HL-60 (cell line): ENCODE data around the gene PIAS2.

ENCODE experiments used
- CTCF ChIP-seq: IDR thresholded peaks from one replicate; pipeline ENCODE4 v1.5.1; 2011; ENCODE audit warnings: low read length, control low read depth, inconsistent platforms; ENCODE audit not compliant: insufficient read depth
- GABPA ChIP-seq: IDR thresholded peaks from 2 replicates; pipeline ENCODE4 v1.6.1; 2012; ENCODE audit warnings: low read depth
- POLR2AphosphoS5 ChIP-seq: IDR thresholded peaks from 2 replicates; pipeline ENCODE4 v1.6.1; 2012; ENCODE audit warnings: low read depth
- SPI1 ChIP-seq: IDR thresholded peaks from 2 replicates; pipeline ENCODE4 v1.6.1; 2012; ENCODE audit warnings: low read depth, mild to moderate bottlenecking, borderline replicate concordance
- TF ChIP-seq, protein P1 (sequence below): IDR thresholded peaks from 2 replicates; pipeline ENCODE4 v1.6.1; 2012; ENCODE audit warnings: low read depth; ENCODE audit not compliant: insufficient replicate concordance

GRCh38 chr18:46754661-46755292 is 162.5 kb downstream of the PIAS2 start:
- TF ChIP-seq CTCF: no peak
- TF ChIP-seq SPI1: no peak
- no peak for TF ChIP-seq POLR2AphosphoS5
- TF ChIP-seq, protein P1, sequence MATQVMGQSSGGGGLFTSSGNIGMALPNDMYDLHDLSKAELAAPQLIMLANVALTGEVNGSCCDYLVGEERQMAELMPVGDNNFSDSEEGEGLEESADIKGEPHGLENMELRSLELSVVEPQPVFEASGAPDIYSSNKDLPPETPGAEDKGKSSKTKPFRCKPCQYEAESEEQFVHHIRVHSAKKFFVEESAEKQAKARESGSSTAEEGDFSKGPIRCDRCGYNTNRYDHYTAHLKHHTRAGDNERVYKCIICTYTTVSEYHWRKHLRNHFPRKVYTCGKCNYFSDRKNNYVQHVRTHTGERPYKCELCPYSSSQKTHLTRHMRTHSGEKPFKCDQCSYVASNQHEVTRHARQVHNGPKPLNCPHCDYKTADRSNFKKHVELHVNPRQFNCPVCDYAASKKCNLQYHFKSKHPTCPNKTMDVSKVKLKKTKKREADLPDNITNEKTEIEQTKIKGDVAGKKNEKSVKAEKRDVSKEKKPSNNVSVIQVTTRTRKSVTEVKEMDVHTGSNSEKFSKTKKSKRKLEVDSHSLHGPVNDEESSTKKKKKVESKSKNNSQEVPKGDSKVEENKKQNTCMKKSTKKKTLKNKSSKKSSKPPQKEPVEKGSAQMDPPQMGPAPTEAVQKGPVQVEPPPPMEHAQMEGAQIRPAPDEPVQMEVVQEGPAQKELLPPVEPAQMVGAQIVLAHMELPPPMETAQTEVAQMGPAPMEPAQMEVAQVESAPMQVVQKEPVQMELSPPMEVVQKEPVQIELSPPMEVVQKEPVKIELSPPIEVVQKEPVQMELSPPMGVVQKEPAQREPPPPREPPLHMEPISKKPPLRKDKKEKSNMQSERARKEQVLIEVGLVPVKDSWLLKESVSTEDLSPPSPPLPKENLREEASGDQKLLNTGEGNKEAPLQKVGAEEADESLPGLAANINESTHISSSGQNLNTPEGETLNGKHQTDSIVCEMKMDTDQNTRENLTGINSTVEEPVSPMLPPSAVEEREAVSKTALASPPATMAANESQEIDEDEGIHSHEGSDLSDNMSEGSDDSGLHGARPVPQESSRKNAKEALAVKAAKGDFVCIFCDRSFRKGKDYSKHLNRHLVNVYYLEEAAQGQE: peak; percentile 43
- TF ChIP-seq GABPA: no peak
